Measurements from ENCODE around the gene EDDM13. TPM values are rescaled to one million over a fixed set of nuclear protein-coding genes. Genes with fewer than 3 reads are reported as not detected.
A peak's percentile ranks its signal among the peaks of the same experiment; 100 is the strongest.
"Not testable (repeated sequence)": the region's sequence is repeated elsewhere in the genome, so short reads cannot be mapped to it uniquely, and the experiment has no call there.

The EDDM13 gene
- total and polyA plus RNA-seq, 10 donors: 0.71 to 1.2 (median 1.1) TPM; not detected in 7

DNA sequence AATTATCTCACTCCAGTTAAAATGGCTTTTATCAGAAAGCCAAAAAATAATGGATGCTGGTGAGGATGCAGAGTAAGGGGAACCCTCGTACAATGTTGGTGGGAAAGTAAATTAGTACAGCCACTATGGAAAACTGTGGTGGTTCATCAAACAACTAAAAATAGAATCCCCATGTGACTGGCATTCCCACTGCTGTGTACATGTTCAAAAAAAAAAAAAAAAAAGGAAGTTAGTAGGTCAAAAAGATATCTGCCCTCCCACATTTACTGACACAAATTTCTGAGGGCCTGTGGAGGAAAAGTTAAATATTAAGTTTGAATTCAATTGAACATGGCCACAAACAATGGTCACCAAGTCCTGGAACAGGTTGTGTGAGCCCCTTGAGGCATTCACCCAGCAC lies 51.9 kb downstream of the EDDM13 start:
- Histone ChIP-seq H3K4me3 (no peak overlapping the region), H3K36me3 (no peaks in the 10 kb centered on the region), H3K4me1 (peaks cover 0 to 30% (median 6%) of the 10 kb centered on the region in 6 donors), H3K9me3 (no peaks in the 10 kb centered on the region), H3K27me3 (replicated peaks in 1 of 7) (no peaks in the 10 kb centered on the region), H3K27ac (no peak overlapping the region)
- intact Hi-C loops (cut with DNase I; ENCODE audit: low total_unique reads): no loop called here
- TF ChIP-seq, protein P1, sequence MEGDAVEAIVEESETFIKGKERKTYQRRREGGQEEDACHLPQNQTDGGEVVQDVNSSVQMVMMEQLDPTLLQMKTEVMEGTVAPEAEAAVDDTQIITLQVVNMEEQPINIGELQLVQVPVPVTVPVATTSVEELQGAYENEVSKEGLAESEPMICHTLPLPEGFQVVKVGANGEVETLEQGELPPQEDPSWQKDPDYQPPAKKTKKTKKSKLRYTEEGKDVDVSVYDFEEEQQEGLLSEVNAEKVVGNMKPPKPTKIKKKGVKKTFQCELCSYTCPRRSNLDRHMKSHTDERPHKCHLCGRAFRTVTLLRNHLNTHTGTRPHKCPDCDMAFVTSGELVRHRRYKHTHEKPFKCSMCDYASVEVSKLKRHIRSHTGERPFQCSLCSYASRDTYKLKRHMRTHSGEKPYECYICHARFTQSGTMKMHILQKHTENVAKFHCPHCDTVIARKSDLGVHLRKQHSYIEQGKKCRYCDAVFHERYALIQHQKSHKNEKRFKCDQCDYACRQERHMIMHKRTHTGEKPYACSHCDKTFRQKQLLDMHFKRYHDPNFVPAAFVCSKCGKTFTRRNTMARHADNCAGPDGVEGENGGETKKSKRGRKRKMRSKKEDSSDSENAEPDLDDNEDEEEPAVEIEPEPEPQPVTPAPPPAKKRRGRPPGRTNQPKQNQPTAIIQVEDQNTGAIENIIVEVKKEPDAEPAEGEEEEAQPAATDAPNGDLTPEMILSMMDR (IDR thresholded peaks at IDR 0.05 in 8 of 11, conservative IDR thresholded peaks at IDR 0.05 in 3 of 11): no peak
- no peak for TF ChIP-seq POLR2AphosphoS5 (IDR thresholded peaks at IDR 0.05)
- no peak for TF ChIP-seq POLR2A (IDR thresholded peaks at IDR 0.05)
- DNase-seq: no peak
- WGBS, 5 donors: 19 to 37% (median 29%) methylated on average over 1 of the region's 1 CpG

DNA sequence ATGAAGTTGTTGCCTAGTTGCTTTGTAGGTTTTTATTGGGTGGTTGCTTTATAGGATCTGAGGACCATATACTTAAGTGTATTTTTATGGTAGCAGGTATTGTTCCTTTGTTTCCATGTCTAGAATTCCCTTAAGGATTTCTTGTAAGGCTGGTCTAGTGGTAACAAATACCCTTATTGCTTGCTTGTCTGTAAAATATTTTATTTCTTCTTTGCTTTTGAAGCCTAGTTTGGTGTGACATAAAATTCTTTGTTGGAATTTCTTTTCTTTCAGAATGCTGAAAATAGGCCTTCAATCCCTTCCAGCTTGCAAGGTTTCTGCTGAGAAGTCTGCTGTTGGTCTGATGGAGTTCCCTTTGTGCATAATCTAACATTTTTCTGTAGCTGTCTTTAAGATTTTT lies 60.1 kb downstream of the EDDM13 start:
- peaks cover 0 to 13% (median 8%) of the 10 kb centered on the region in 8 donors for H3K9me3 ChIP-seq
- H3K36me3 ChIP-seq: no peaks in the 10 kb centered on the region
- no peak for DNase-seq
- no peak for TF ChIP-seq POLR2A (IDR thresholded peaks at IDR 0.05)
- intact Hi-C loops (cut with DNase I; ENCODE audit: low total_unique reads): loop anchor here (5.0 kb wide), 1 partner anchor 80 kb away; no protein-coding TSS in a partner anchor
- H3K27me3 ChIP-seq (replicated peaks in 1 of 7): no peaks in the 10 kb centered on the region
- no peak overlapping the region for H3K4me3 ChIP-seq
- no peaks in the 10 kb centered on the region for H3K4me1 ChIP-seq
- H3K27ac ChIP-seq: no peak overlapping the region

DNA sequence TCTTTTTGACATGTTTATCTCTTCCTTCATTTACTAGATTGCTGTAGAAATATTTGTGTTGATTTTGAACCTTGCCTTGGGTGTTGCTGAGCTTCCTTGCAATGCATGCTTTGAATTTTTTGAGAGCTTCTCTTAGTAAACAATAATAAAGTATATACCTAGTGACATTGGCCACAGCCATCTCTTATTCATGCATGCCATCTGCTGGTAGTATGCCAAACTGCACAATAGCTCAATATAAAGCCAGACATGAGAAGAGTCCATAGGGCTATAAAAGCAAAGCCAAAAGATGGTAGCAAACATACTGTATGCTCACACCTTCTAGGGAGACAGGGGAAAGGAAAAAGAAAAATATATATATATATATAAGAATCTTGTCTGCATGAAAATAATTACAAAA lies 61.0 kb downstream of the EDDM13 start:
- intact Hi-C loops (cut with DNase I; ENCODE audit: low total_unique reads): loop anchor here (5.0 kb wide), 1 partner anchor 81 kb away; no protein-coding TSS in a partner anchor
- DNase-seq: no peak

DNA sequence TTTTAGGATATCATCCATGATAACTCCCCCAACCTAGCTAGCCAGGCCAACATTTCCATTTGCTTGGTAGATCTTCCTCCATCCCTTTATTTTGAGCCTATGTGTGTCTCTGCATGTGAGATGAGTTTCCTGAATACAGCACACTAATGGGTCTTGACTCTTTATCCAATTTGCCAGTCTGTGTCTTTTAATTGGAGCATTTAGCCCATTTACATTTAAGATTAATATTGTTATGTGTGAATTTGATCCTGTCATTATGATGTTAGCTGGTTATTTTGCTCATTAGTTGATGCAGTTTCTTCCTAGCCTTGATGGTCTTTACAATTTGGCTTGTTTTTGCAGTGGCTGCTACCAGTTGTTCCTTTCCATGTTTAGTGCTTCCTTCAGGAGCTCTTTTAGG lies 62.8 kb downstream of the EDDM13 start:
- intact Hi-C loops (cut with DNase I; ENCODE audit: low total_unique reads); H3K27ac ChIP-seq; H3K36me3 ChIP-seq; H3K27me3 ChIP-seq (replicated peaks in 1 of 7); H3K4me1 ChIP-seq; DNase-seq; H3K4me3 ChIP-seq: not testable (repeated sequence)
- H3K9me3 ChIP-seq: peaks cover 0 to 16% (median 8%) of the 10 kb centered on the region in 8 donors

More for the DNA sequence above, 61.0 kb downstream of the EDDM13 start:
- no peaks in the 10 kb centered on the region for H3K36me3 ChIP-seq
- H3K4me3 ChIP-seq: no peak overlapping the region
- no peaks in the 10 kb centered on the region for H3K4me1 ChIP-seq
- TF ChIP-seq, protein P1 (IDR thresholded peaks at IDR 0.05 in 8 of 11, conservative IDR thresholded peaks at IDR 0.05 in 3 of 11): peak; percentile 11 to 74 (median 58)
- TF ChIP-seq POLR2A (IDR thresholded peaks at IDR 0.05) (no peak), POLR2AphosphoS5 (IDR thresholded peaks at IDR 0.05) (no peak)
- no peaks in the 10 kb centered on the region for H3K27me3 ChIP-seq (replicated peaks in 1 of 7)
- no peak overlapping the region for H3K27ac ChIP-seq
- H3K9me3 ChIP-seq: peaks cover 0 to 14% (median 8%) of the 10 kb centered on the region in 8 donors

DNA sequence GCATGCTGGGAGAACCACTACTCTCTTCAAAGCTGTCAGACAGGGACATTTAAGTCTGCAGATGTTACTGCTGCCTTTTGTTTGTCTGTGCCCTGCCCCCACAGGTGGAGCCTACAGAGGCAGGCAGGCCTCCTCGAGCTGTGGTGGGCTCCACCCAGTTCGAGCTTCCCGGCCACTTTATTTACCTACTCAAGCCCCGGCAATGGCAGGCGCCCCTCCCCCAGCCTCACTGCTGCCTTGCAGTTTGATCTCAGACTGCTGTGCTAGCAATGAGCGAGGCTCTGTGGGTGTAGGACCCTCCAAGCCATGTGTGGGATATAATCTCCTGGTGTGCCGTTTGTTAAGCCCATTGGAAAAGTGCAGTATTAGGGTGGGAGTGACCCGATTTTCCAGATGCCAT lies 64.5 kb downstream of the EDDM13 start:
- WGBS, 5 donors: 72 to 96% (median 87%) methylated on average over 8 of the region's 8 CpGs
- intact Hi-C loops (cut with DNase I; ENCODE audit: low total_unique reads); H3K36me3 ChIP-seq; DNase-seq; H3K4me1 ChIP-seq; H3K27ac ChIP-seq; H3K4me3 ChIP-seq; H3K27me3 ChIP-seq (replicated peaks in 1 of 7): not testable (repeated sequence)
- H3K9me3 ChIP-seq: peaks cover 0 to 32% (median 14%) of the 10 kb centered on the region in 8 donors

DNA sequence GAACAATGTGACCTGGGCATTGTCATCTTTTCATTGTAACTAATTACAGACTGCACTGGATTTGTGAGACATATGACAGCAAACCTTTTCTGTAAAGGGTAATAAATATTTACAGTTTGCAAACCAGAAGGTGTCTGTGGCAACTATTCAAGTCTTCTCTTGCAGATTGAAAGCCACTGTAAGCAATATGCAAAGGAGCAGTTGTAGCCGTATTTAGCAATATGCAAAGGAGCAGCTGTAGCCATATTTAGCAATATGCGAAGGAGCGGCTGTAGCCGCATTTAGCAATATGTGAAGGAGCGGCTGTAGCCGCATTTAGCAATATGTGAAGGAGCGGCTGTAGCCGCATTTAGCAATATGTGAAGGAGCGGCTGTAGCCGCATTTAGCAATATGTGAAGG lies 66.5 kb downstream of the EDDM13 start:
- H3K4me3 ChIP-seq; H3K4me1 ChIP-seq; DNase-seq; H3K36me3 ChIP-seq; H3K27ac ChIP-seq; intact Hi-C loops (cut with DNase I; ENCODE audit: low total_unique reads); H3K27me3 ChIP-seq (replicated peaks in 1 of 7): not testable (repeated sequence)
- peaks cover 0 to 28% (median 13%) of the 10 kb centered on the region in 8 donors for H3K9me3 ChIP-seq
- 76 to 90% (median 86%) methylated on average over 5 to 10 of the region's 10 CpGs for WGBS, 5 donors

All from spleen (tissue), 11 donors.